ENCODE data around the gene SCIN.
A peak's percentile ranks its signal among the peaks of the same experiment; 100 is the strongest.

SCIN gene

DNA sequence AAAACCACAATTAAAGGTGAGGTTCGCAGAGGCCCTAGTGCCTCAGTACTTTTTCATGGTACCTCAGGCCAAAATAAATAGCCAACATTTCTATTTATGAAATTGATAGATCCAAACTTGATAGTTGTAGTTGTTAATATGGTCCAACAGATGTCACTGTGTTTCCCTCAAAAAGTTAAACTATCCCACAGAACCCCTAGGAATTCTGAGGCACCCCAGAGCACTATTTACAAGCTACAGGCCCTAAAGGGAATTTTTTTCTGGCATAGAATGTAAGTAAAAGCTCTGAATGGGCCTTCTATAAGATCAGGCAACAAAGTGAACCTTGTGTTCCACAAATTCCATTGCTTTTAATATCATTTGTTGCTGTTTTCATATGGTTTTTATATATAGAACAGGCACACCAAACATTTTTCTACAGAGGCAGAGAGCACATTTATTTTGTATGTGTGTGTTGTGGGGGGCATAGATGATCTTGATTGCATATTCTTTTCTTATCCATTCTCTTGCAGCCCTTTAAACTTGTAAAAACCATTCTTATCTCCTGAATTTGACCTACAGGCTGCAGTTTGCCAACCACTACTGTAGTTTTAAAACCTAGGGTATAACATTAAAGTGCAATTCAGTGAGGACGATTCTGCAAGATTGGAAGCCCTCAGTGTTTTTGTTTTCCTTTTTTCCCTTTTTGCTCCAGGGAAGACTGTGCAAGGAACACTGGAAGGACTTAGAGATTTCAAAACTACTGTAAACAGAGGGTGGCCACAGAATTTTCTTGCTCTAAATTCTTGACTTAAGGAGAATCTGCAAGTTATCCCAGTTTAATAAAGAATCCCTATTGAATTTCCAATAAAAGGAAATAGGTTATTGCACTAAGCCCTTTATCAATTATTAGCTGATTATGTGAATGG lies 113.4 kb downstream of the SCIN start:
- Histone ChIP-seq H3K27me3 (ENCODE audit: insufficient read depth, low read depth) (no peaks in the 10 kb centered on the region), H3K4me3 (IDR thresholded peaks at IDR 0.05; ENCODE audit: insufficient read depth, low read depth, low read length) (no peak overlapping the region), H3K9ac (no peak overlapping the region), H3K4me1 (ENCODE audit: low read depth, poor library complexity, severe bottlenecking) (peaks cover 6% of the 10 kb centered on the region), H2AFZ (ENCODE audit: low read depth) (no peak overlapping the region), H4K20me1 (ENCODE audit: insufficient read depth) (0 out of 2 replicates have a peak, but pooled peaks cover 4% of the 10 kb centered on the region), H3K79me2 (ENCODE audit: insufficient read depth, low read depth) (peaks cover 13% of the 10 kb centered on the region), H3K36me3 (ENCODE audit: insufficient read depth) (no peaks in the 10 kb centered on the region), H3K27ac (no peak overlapping the region), H3K4me2 (no peak overlapping the region)
- TF ChIP-seq, protein P1, sequence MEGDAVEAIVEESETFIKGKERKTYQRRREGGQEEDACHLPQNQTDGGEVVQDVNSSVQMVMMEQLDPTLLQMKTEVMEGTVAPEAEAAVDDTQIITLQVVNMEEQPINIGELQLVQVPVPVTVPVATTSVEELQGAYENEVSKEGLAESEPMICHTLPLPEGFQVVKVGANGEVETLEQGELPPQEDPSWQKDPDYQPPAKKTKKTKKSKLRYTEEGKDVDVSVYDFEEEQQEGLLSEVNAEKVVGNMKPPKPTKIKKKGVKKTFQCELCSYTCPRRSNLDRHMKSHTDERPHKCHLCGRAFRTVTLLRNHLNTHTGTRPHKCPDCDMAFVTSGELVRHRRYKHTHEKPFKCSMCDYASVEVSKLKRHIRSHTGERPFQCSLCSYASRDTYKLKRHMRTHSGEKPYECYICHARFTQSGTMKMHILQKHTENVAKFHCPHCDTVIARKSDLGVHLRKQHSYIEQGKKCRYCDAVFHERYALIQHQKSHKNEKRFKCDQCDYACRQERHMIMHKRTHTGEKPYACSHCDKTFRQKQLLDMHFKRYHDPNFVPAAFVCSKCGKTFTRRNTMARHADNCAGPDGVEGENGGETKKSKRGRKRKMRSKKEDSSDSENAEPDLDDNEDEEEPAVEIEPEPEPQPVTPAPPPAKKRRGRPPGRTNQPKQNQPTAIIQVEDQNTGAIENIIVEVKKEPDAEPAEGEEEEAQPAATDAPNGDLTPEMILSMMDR (conservative IDR thresholded peaks at IDR 0.05; ENCODE audit: low read depth, low read length), result peak; percentile 58

DNA sequence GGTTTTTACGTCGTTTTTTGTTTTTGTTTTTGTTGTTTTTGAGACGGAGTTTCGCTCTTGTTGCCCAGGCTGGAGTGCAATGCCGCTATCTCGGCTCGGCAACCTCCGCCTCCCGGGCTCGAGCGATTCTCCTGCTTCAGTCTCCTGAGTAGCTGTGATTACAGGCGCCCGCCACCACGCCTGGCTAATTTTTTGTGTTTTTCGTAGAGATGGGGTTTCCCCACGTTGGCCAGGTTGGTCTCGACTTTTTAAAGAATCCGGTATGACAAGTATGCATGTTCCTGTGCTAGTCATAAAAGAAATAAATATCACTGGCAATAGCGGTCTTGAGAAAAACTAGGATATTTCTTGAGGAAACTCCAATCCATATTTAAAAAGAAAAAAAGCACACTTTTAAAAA lies 114.2 kb downstream of the SCIN start:
- Histone ChIP-seq H3K4me3 (IDR thresholded peaks at IDR 0.05; ENCODE audit: insufficient read depth, low read depth, low read length) (no peak overlapping the region), H3K4me2 (no peak overlapping the region), H3K4me1 (ENCODE audit: low read depth, poor library complexity, severe bottlenecking) (peaks cover 14% of the 10 kb centered on the region), H3K79me2 (ENCODE audit: insufficient read depth, low read depth) (peaks cover 21% of the 10 kb centered on the region), H3K36me3 (ENCODE audit: insufficient read depth) (no peaks in the 10 kb centered on the region), H2AFZ (ENCODE audit: low read depth) (no peak overlapping the region), H3K9ac (no peak overlapping the region), H4K20me1 (ENCODE audit: insufficient read depth) (0 out of 2 replicates have a peak, but pooled peaks cover 4% of the 10 kb centered on the region), H3K27me3 (ENCODE audit: insufficient read depth, low read depth) (no peaks in the 10 kb centered on the region), H3K27ac (no peak overlapping the region)
- TF ChIP-seq, protein P1 (conservative IDR thresholded peaks at IDR 0.05; ENCODE audit: low read depth, low read length), result no peak

DNA sequence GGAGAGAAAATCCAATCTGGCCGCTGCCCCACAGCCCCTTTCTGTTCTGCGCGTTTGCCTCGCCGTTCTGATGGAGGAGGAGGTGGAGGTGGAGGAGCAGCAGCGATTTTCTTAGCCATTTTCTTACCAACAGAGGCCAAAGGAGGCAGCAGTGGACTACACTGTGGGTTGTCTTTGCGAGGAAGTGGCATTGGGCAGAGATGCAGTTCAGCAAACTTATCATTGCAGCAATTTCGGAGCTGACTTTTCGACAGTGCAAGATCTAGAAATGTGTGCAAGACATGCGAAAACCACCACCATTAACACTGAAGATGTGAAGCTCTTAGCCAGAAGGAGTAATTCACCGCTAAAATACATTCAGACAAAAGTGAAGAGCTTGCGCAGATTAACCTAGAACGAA lies 115.0 kb downstream of the SCIN start:
- Histone ChIP-seq H2AFZ (ENCODE audit: low read depth) (0 out of 2 replicates have a peak overlapping the region, but pooled peaks have one; percentile 88), H4K20me1 (ENCODE audit: insufficient read depth) (0 out of 2 replicates have a peak, but pooled peaks cover 4% of the 10 kb centered on the region), H3K27me3 (ENCODE audit: insufficient read depth, low read depth) (no peaks in the 10 kb centered on the region), H3K79me2 (ENCODE audit: insufficient read depth, low read depth) (peaks cover 30% of the 10 kb centered on the region), H3K4me2 (no peak overlapping the region), H3K36me3 (ENCODE audit: insufficient read depth) (no peaks in the 10 kb centered on the region), H3K9ac (no peak overlapping the region), H3K4me3 (IDR thresholded peaks at IDR 0.05; ENCODE audit: insufficient read depth, low read depth, low read length) (no peak overlapping the region), H3K4me1 (ENCODE audit: low read depth, poor library complexity, severe bottlenecking) (peaks cover 21% of the 10 kb centered on the region), H3K27ac (no peak overlapping the region)
- TF ChIP-seq, protein P1 (conservative IDR thresholded peaks at IDR 0.05; ENCODE audit: low read depth, low read length), result no peak

DNA sequence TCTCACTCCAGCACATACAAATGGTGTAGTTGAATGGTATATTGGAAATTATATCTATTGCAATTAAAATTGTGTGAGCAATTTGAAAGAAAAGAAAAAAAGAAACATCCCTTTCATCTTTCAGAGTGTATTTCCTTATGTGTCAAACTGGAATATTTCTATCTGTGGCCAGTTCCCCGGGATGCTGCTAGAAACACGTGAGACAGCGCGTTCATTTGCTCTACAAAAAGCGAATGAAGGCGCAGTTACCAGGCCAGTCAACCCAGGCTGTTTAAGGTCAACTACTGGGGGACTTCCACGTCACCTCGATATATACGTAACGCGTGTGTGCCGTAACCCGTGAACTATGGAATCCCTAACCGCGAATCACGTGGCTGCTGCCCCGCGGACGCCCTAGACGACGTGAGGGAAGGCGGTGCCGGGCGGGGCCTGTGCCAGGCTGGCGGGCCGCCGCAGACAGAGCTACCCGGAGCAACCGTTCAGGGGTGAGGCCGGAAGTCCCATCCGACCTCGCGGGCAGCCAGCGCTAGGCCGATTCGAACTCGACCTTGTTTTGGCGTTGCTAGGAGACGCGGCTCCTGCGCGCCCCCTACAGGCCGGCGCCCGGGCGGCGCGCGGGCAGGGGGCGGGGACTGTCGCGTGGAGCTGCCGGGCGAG lies 115.8 kb downstream of the SCIN start:
- H4K20me1 ChIP-seq (ENCODE audit: insufficient read depth), result 0 out of 2 replicates have a peak, but pooled peaks cover 4% of the 10 kb centered on the region
- H2AFZ ChIP-seq (ENCODE audit: low read depth), result peak overlapping the region; percentile 88
- peak overlapping the region; percentile 31; the same call in 1 of the 2 replicates for H3K4me2 ChIP-seq

More for the DNA sequence above, 115.8 kb downstream of the SCIN start:
- Histone ChIP-seq H3K27ac (peak overlapping the region; percentile 99), H3K4me3 (IDR thresholded peaks at IDR 0.05; ENCODE audit: insufficient read depth, low read depth, low read length) (peak overlapping the region; percentile 12), H3K27me3 (ENCODE audit: insufficient read depth, low read depth) (no peaks in the 10 kb centered on the region), H3K9ac (peak overlapping the region; percentile 99), H3K4me1 (ENCODE audit: low read depth, poor library complexity, severe bottlenecking) (peaks cover 21% of the 10 kb centered on the region), H3K79me2 (ENCODE audit: insufficient read depth, low read depth) (peaks cover 35% of the 10 kb centered on the region), H3K36me3 (ENCODE audit: insufficient read depth) (no peaks in the 10 kb centered on the region)
- TF ChIP-seq, protein P1 (conservative IDR thresholded peaks at IDR 0.05; ENCODE audit: low read depth, low read length), result peak; percentile 68
